CD1c-positive myeloid dendritic cell (primary cell): ENCODE results near the gene FOXD4L5.
"Not testable (repeated sequence)": the region's sequence is repeated elsewhere in the genome, so short reads cannot be mapped to it uniquely, and the experiment has no call there.

Source experiments
- DNase-seq: peaks from one replicate; pipeline ENCODE4 v3.0.0-alpha.2; 2016; ENCODE audit errors: extremely low spot score

The FOXD4L5 gene

GRCh38 chr9:65285109-65285508, at the start of gene FOXD4L5:
Gene FOXD4L5, minus strand, starts transcription at chr9:65285209. Its CDS starts 832 bp downstream, at chr9:65284377.
- not testable (repeated sequence) for DNase-seq

- not testable (repeated sequence) for DNase-seq
Observed at GRCh38 chr9:65283943-65284342, 1.1 kb downstream of the FOXD4L5 start.

- DNase-seq = not testable (repeated sequence)
Observed at GRCh38 chr9:65282976-65283375, 2.0 kb downstream of the FOXD4L5 start.
